Activated CD4-positive, alpha-beta memory T cell treated with anti-CD3 and anti-CD28 coated beads for 36 hours (primary cell): ENCODE measurements around the gene DNMT3A. TPM values are rescaled to one million over a fixed set of nuclear protein-coding genes. Genes with fewer than 3 reads are reported as not detected.

Experiments
- CTCF ChIA-PET: fragments of 350-600 bp; sonication (Branson Sonifier 250); formaldehyde crosslinking; loops from one replicate; lab custom pipeline; 2021; ENCODE audit warnings: antibody characterized with exemption, inconsistent platforms; lab: Charles Lee
- POLR2A ChIA-PET: fragments of 350-600 bp; sonication (Branson Sonifier 250); formaldehyde crosslinking; loops from one replicate; lab custom pipeline; 2021; ENCODE audit warnings: antibody characterized with exemption; lab: Charles Lee
- DNase-seq: peaks from one replicate; pipeline ENCODE4 v3.0.0-alpha.2; 2020
- H3K27ac Mint-ChIP-seq: one replicate; pipeline ENCODE4 v1.8.0; 2021; ENCODE audit warnings: mixed read lengths
- H3K27me3 Mint-ChIP-seq: one replicate; pipeline ENCODE4 v1.8.0; 2021; ENCODE audit warnings: mixed read lengths
- H3K36me3 Mint-ChIP-seq: one replicate; pipeline ENCODE4 v1.8.0; 2021; ENCODE audit warnings: mixed read lengths
- H3K4me1 Mint-ChIP-seq: one replicate; pipeline ENCODE4 v1.8.0; 2021; ENCODE audit warnings: low read depth, mixed read lengths
- H3K4me3 Mint-ChIP-seq: one replicate; pipeline ENCODE4 v1.8.0; 2021; ENCODE audit warnings: mild to moderate bottlenecking, mixed read lengths
- H3K9me3 Mint-ChIP-seq: one replicate; pipeline ENCODE4 v1.8.0; 2021; ENCODE audit warnings: mixed read lengths
- intact Hi-C: fragments of 100-400 bp; cut with micrococcal nuclease; formaldehyde crosslinking; loops from one replicate; pipeline ENCODE4 v1.15.1; 2023
- total RNA-seq, 2 experiments: library from RNA; stranded (reverse); gene quantifications; one replicate each; pipeline ENCODE4 v1.2.3, GENCODE V29; 2021

The DNMT3A gene
- 10 to 100 TPM; 52.0 to 52.5 TPM for total RNA-seq

GRCh38 chr2:25341753-25342371 lies at the start of gene DNMT3A:
TSS of gene DNMT3A (minus strand) at chr2:25341925. CDS start at chr2:25313984, 27,941 bp downstream.
- Mint-ChIP-seq H3K4me1 (peaks cover 39% of the 10 kb centered on the region), H3K36me3 (no peaks in the 10 kb centered on the region), H3K27ac (peak within 1 kb of the TSS; percentile 77), H3K27me3 (no peaks in the 10 kb centered on the region), H3K9me3 (no peaks in the 10 kb centered on the region), H3K4me3 (peak within 1 kb of the TSS; percentile 70)
- DNase-seq, result peak; percentile 67
- CTCF ChIA-PET, result interaction anchor here (0.7 to 2.1 kb wide), 10 partner anchors 11 to 111 kb away, joined by 3 to 26 read pairs (median 5); no protein-coding TSS in a partner anchor
- intact Hi-C loops, result loop anchor here (1.0 to 5.0 kb wide), 6 partner anchors 11 to 40 kb away; no protein-coding TSS in a partner anchor
- POLR2A ChIA-PET, result interaction anchor here (1.0 to 1.1 kb wide), 2 partner anchors 26 to 32 kb away, joined by 3 to 4 read pairs; no protein-coding TSS in a partner anchor

GRCh38 chr2:25389161-25389560 lies 47.4 kb upstream of the DNMT3A start:
- Mint-ChIP-seq H3K9me3 (peaks cover 2% of the 10 kb centered on the region), H3K27me3 (no peaks in the 10 kb centered on the region), H3K27ac (no peak overlapping the region), H3K4me1 (peaks cover 3% of the 10 kb centered on the region), H3K36me3 (peaks cover 5% of the 10 kb centered on the region), H3K4me3 (no peak overlapping the region)
- intact Hi-C loops, result no loop called here
- ChIA-PET POLR2A (no interaction called here), CTCF (no interaction called here)
- no peak for DNase-seq

- no peak overlapping the region for H3K27ac Mint-ChIP-seq
Observed at GRCh38 chr2:25388491-25388890, 46.8 kb upstream of the DNMT3A start.

DNA sequence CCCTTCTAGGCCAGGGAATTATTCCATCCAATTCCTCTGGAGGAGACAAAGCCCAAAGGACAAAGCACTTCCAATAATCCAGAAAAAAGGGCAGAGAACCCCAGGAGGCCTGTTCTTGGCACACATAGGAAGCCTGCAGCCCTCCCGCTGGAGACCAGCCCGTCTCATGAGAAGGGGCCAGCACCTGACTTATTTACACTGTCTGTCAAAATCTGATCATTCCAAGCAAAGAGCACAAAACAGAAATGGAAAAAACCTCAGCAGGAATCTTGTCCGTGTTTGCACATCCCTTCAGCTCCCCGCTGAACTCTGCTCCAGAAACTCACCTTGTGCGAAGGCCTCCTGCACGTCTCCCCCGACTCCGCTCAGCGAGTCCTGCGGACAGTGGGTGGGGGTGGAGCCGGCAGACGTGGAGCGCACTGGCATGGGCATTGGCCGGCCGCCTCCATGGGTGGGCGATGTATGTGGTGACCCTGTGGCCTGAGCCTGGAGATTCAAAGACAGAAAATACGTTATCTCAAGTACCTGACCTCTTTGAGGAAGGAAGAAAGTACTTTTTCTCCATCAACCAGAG lies 46.2 kb upstream of the DNMT3A start:
- intact Hi-C loops, result no loop called here
- DNase-seq, result no peak
- Mint-ChIP-seq H3K27me3 (no peaks in the 10 kb centered on the region), H3K4me3 (no peak overlapping the region), H3K27ac (no peak overlapping the region), H3K9me3 (peaks cover 2% of the 10 kb centered on the region), H3K4me1 (peaks cover 3% of the 10 kb centered on the region), H3K36me3 (peaks cover 5% of the 10 kb centered on the region)
- ChIA-PET CTCF (interaction anchor here (0.9 to 3.5 kb wide), 2 partner anchors 11 to 26 kb away, joined by 3 to 20 read pairs; no protein-coding TSS in a partner anchor), POLR2A (no interaction called here)

More at GRCh38 chr2:25388491-25388890, 46.8 kb upstream of the DNMT3A start:
- POLR2A ChIA-PET, result no interaction called here
- DNase-seq, result no peak
- no peaks in the 10 kb centered on the region for H3K27me3 Mint-ChIP-seq
- CTCF ChIA-PET, result interaction anchor here (0.9 kb wide), 1 partner anchor 26 kb away, joined by 3 read pairs; no protein-coding TSS in a partner anchor
- intact Hi-C loops, result no loop called here
- no peak overlapping the region for H3K4me3 Mint-ChIP-seq
- H3K36me3 Mint-ChIP-seq, result peaks cover 5% of the 10 kb centered on the region
- peaks cover 3% of the 10 kb centered on the region for H3K4me1 Mint-ChIP-seq
- H3K9me3 Mint-ChIP-seq, result peaks cover 2% of the 10 kb centered on the region

GRCh38 chr2:25386971-25387875 lies 45.5 kb upstream of the DNMT3A start:
- Mint-ChIP-seq H3K27me3 (no peaks in the 10 kb centered on the region), H3K36me3 (peaks cover 3% of the 10 kb centered on the region), H3K27ac (no peak overlapping the region), H3K4me1 (peaks cover 3% of the 10 kb centered on the region), H3K4me3 (no peak overlapping the region), H3K9me3 (peaks cover 2% of the 10 kb centered on the region)
- ChIA-PET POLR2A (no interaction called here), CTCF (interaction anchor here (2.4 to 3.5 kb wide), 2 partner anchors 11 to 25 kb away, joined by 8 to 20 read pairs; no protein-coding TSS in a partner anchor)
- no peak for DNase-seq
- intact Hi-C loops, result no loop called here

DNA sequence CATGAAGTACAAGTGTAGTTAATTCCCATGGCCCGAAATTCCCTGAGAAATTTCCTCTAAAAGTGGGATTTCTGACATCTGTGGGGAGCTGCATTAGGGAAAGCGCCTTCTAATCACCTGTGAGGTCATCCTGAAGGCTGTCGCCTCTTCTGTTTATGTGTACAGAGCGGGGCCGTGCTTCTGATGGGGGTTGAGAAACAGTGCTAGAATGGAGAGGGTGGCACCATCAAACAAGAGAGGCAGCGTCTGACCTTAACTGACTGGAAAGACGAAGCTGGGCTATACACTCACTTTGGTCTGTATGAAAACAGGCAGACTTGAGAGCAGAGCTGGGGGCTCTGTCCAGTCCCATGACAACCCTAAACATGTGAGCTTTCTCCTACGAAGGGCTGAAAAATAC lies 44.2 kb upstream of the DNMT3A start:
- intact Hi-C loops, result no loop called here
- no peaks in the 10 kb centered on the region for H3K36me3 Mint-ChIP-seq
- H3K4me3 Mint-ChIP-seq, result no peak overlapping the region
- no peaks in the 10 kb centered on the region for H3K27me3 Mint-ChIP-seq
- ChIA-PET POLR2A (no interaction called here), CTCF (interaction anchor here (1.1 to 3.5 kb wide), 3 partner anchors 9 to 83 kb away, joined by 3 to 20 read pairs (median 8); no protein-coding TSS in a partner anchor)
- H3K9me3 Mint-ChIP-seq, result no peaks in the 10 kb centered on the region
- H3K27ac Mint-ChIP-seq, result no peak overlapping the region
- no peaks in the 10 kb centered on the region for H3K4me1 Mint-ChIP-seq
- DNase-seq, result no peak

DNA sequence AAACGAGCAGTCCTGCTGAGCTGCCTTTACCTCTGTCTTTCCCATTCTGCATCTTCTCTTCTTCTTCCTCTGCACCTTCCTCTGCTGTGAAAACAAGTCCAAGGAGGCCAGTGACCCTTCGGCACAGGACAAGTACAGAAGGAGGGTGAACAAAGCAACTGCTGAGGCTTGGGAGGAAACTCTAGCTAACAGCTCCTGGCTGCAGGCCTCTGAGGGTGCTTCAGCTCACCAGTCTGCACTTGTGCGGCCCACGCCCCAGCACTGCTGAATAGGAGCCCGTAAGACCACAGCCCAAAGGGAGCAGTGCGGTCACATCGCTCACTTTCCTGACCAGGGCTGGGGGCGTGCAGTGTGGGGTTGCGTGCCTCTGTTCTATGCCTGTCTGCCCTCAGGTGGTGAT lies 42.1 kb upstream of the DNMT3A start:
- Mint-ChIP-seq H3K36me3 (peaks cover 3% of the 10 kb centered on the region), H3K9me3 (peaks cover 7% of the 10 kb centered on the region), H3K4me1 (peaks cover 3% of the 10 kb centered on the region), H3K27ac (no peak overlapping the region), H3K4me3 (no peak overlapping the region), H3K27me3 (no peaks in the 10 kb centered on the region)
- CTCF ChIA-PET, result interaction anchor here (0.5 kb wide), 1 partner anchor 26 kb away, joined by 3 read pairs; no protein-coding TSS in a partner anchor
- POLR2A ChIA-PET, result no interaction called here
- intact Hi-C loops, result no loop called here
- no peak for DNase-seq

DNA sequence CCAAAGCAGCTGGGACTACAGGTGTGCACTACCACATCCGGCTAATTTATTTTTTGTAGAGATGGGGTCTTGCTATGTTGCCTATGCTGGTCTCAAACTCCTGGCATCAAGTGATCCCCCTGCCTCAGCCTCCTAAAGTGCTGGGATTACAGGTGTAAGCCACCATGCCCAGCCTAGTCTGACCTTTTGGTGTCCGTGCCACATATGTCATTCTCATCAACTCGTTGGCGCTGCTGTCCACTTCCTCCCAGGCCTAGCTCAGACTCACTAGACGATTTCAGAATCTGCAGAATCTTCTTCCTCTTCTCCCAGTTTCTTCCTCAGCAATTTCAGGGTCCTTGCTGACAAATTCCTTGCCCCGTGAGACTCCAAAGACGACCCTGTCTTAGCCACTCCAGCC lies 39.8 kb upstream of the DNMT3A start:
- H3K36me3 Mint-ChIP-seq, result peaks cover 12% of the 10 kb centered on the region
- CTCF ChIA-PET, result interaction anchor here (1.3 kb wide), 1 partner anchor 68 kb away, joined by 3 read pairs; no protein-coding TSS in a partner anchor
- no peaks in the 10 kb centered on the region for H3K27me3 Mint-ChIP-seq
- H3K27ac Mint-ChIP-seq, result no peak overlapping the region
- DNase-seq, result peak; percentile 6
- intact Hi-C loops, result no loop called here
- H3K4me1 Mint-ChIP-seq, result peaks cover 20% of the 10 kb centered on the region
- H3K4me3 Mint-ChIP-seq, result no peak overlapping the region
- POLR2A ChIA-PET, result no interaction called here
- peaks cover 11% of the 10 kb centered on the region for H3K9me3 Mint-ChIP-seq

- no peak overlapping the region for H3K27ac Mint-ChIP-seq
Observed at GRCh38 chr2:25380586-25381375, 39.1 kb upstream of the DNMT3A start.

GRCh38 chr2:25380023-25380422 lies 38.3 kb upstream of the DNMT3A start:
- CTCF ChIA-PET, result interaction anchor here (0.9 to 1.2 kb wide), 2 partner anchors 18 to 38 kb away, joined by 4 read pairs; partner anchors contain the start of gene DNMT3A
- peaks cover 11% of the 10 kb centered on the region for H3K9me3 Mint-ChIP-seq
- peaks cover 27% of the 10 kb centered on the region for H3K4me1 Mint-ChIP-seq
- H3K4me3 Mint-ChIP-seq, result no peak overlapping the region
- intact Hi-C loops, result no loop called here
- POLR2A ChIA-PET, result no interaction called here
- DNase-seq, result peak; percentile 8
- H3K27ac Mint-ChIP-seq, result no peak overlapping the region
- H3K36me3 Mint-ChIP-seq, result peaks cover 12% of the 10 kb centered on the region
- H3K27me3 Mint-ChIP-seq, result no peaks in the 10 kb centered on the region

More at GRCh38 chr2:25380586-25381375, 39.1 kb upstream of the DNMT3A start:
- Mint-ChIP-seq H3K4me3 (no peak overlapping the region), H3K36me3 (peaks cover 12% of the 10 kb centered on the region), H3K27me3 (no peaks in the 10 kb centered on the region), H3K4me1 (peaks cover 27% of the 10 kb centered on the region), H3K9me3 (peaks cover 11% of the 10 kb centered on the region)
- ChIA-PET POLR2A (no interaction called here), CTCF (interaction anchor here (0.9 to 1.3 kb wide), 3 partner anchors 19 to 68 kb away, joined by 3 to 4 read pairs (median 4); partner anchors contain the start of gene DNMT3A)
- intact Hi-C loops, result no loop called here
- DNase-seq, result peak; percentile 3

GRCh38 chr2:25379535-25379934 lies 37.8 kb upstream of the DNMT3A start:
- ChIA-PET POLR2A (no interaction called here), CTCF (interaction anchor here (0.9 to 1.2 kb wide), 2 partner anchors 17 to 37 kb away, joined by 4 read pairs; partner anchors contain the start of gene DNMT3A)
- Mint-ChIP-seq H3K27me3 (no peaks in the 10 kb centered on the region), H3K4me1 (peaks cover 27% of the 10 kb centered on the region), H3K9me3 (peaks cover 11% of the 10 kb centered on the region), H3K27ac (no peak overlapping the region), H3K4me3 (no peak overlapping the region), H3K36me3 (peaks cover 12% of the 10 kb centered on the region)
- intact Hi-C loops, result loop anchor here (5.0 kb wide), 1 partner anchor 37 kb away; the partner anchor contains the start of gene DNMT3A
- peak; percentile 2 for DNase-seq
